Inflammatory macrophage treated with lipopolysaccharide for 4 hours (primary cell): ENCODE measurements around the gene NOP16.

Experiments
- DNase-seq: peaks from one replicate; pipeline ENCODE4 v3.0.0-alpha.2; 2020

Gene NOP16

GRCh38 chr5:176388444-176389134 lies at the start of gene NOP16, which contains the start of gene HIGD2A:
Gene NOP16, minus strand, starts transcription at chr5:176388598. Its CDS starts 59 bp downstream, at chr5:176388539.
Gene HIGD2A, plus strand, starts transcription at chr5:176388751. Its CDS starts 69 bp downstream, at chr5:176388820.
- peak; percentile 99 for DNase-seq

- DNase-seq = peak; percentile 63
Measured at GRCh38 chr5:176436656-176437055, 48.3 kb upstream of the NOP16 start.

GRCh38 chr5:176432707-176433106 lies 44.3 kb upstream of the NOP16 start:
- no peak for DNase-seq

GRCh38 chr5:176429972-176430371 lies 41.6 kb upstream of the NOP16 start:
- DNase-seq = no peak

- DNase-seq = no peak
Measured at GRCh38 chr5:176427971-176428370, 39.6 kb upstream of the NOP16 start.

GRCh38 chr5:176426876-176427275 lies 38.5 kb upstream of the NOP16 start:
- DNase-seq = no peak

- DNase-seq = no peak
Measured at GRCh38 chr5:176425791-176426190, 37.4 kb upstream of the NOP16 start.

GRCh38 chr5:176425138-176425537 lies 36.7 kb upstream of the NOP16 start:
- no peak for DNase-seq

- no peak for DNase-seq
Measured at GRCh38 chr5:176424181-176424580, 35.8 kb upstream of the NOP16 start.

- DNase-seq = peak; percentile 7
Measured at GRCh38 chr5:176420972-176421544, 32.7 kb upstream of the NOP16 start.

GRCh38 chr5:176420086-176420485 lies 31.7 kb upstream of the NOP16 start:
- no peak for DNase-seq

GRCh38 chr5:176418251-176418650 lies 29.9 kb upstream of the NOP16 start:
- no peak for DNase-seq

GRCh38 chr5:176416965-176417364 lies 28.6 kb upstream of the NOP16 start:
- DNase-seq = no peak

- peak; percentile 89 for DNase-seq
Measured at GRCh38 chr5:176415952-176416924, 27.8 kb upstream of the NOP16 start, which contains the start of gene CLTB. Gene CLTB, minus strand, starts transcription at chr5:176416539. Its CDS starts 176 bp downstream, at chr5:176416363.

GRCh38 chr5:176415240-176415951 lies 27.0 kb upstream of the NOP16 start:
- no peak for DNase-seq

GRCh38 chr5:176414704-176415103 lies 26.3 kb upstream of the NOP16 start:
- no peak for DNase-seq

GRCh38 chr5:176413709-176414191 lies 25.4 kb upstream of the NOP16 start:
- DNase-seq = no peak

GRCh38 chr5:176413255-176413565 lies 24.8 kb upstream of the NOP16 start:
- no peak for DNase-seq

- no peak for DNase-seq
Measured at GRCh38 chr5:176412517-176413254, 24.3 kb upstream of the NOP16 start.

GRCh38 chr5:176410486-176411180 lies 22.2 kb upstream of the NOP16 start:
- DNase-seq = no peak

GRCh38 chr5:176409765-176410164 lies 21.4 kb upstream of the NOP16 start:
- no peak for DNase-seq
